SU-DHL-6 (cell line): Measurements from ENCODE around the gene ELMOD3.

Source experiments
- CTCF ChIP-seq: fragments of 200-600 bp; sonication (generic); IDR thresholded peaks from one replicate; pipeline ENCODE4 v1.5.1; 2017; ENCODE audit warnings: antibody characterized with exemption, mild to moderate bottlenecking, low read length, moderate library complexity; ENCODE audit not compliant: insufficient read depth, poor library complexity, severe bottlenecking
- EZH2phosphoT487 ChIP-seq: fragments of 200-600 bp; sonication (generic), shearing (Covaris generic); conservative IDR thresholded peaks from 2 replicates; pipeline ENCODE4 v1.6.1; 2018; ENCODE audit warnings: mild to moderate bottlenecking, antibody characterized with exemption, low read length, moderate library complexity, mixed read lengths

GRCh38 chr2:85369500-85369899 is 14.9 kb downstream of the ELMOD3 start:
- TF ChIP-seq CTCF (no peak), EZH2phosphoT487 (no peak)
